CMK (cell line): Measurements from ENCODE around the gene GTPBP4.
"Not testable (repeated sequence)": the region's sequence is repeated elsewhere in the genome, so short reads cannot be mapped to it uniquely, and the experiment has no call there.

Experiments used
- DNase-seq: peaks from one replicate; pipeline ENCODE4 v3.0.0-alpha.2; 2010; ENCODE audit warnings: low read depth

GTPBP4 gene

GRCh38 chr10:988667-989545 lies 672 bp downstream of the GTPBP4 start:
- no peak for DNase-seq

- DNase-seq = no peak
Measured at GRCh38 chr10:990808-991207, 2.6 kb downstream of the GTPBP4 start.

- DNase-seq = no peak
Measured at GRCh38 chr10:992467-992866, 4.2 kb downstream of the GTPBP4 start.

GRCh38 chr10:992871-993270 lies 4.6 kb downstream of the GTPBP4 start:
- DNase-seq = no peak

GRCh38 chr10:994836-995558 lies 6.8 kb downstream of the GTPBP4 start:
- DNase-seq = no peak

- no peak for DNase-seq
Measured at GRCh38 chr10:995559-995926, 7.3 kb downstream of the GTPBP4 start.

GRCh38 chr10:996031-996430 lies 7.8 kb downstream of the GTPBP4 start:
- DNase-seq = no peak

- DNase-seq = no peak
Measured at GRCh38 chr10:997266-998022, 9.2 kb downstream of the GTPBP4 start.

GRCh38 chr10:1002425-1003006 lies 14.3 kb downstream of the GTPBP4 start:
- no peak for DNase-seq

- no peak for DNase-seq
Measured at GRCh38 chr10:1003884-1004670, 15.8 kb downstream of the GTPBP4 start.

GRCh38 chr10:1006573-1006972 lies 18.3 kb downstream of the GTPBP4 start:
- DNase-seq = no peak

GRCh38 chr10:1007583-1007982 lies 19.3 kb downstream of the GTPBP4 start:
- no peak for DNase-seq

GRCh38 chr10:1009071-1009494 lies 20.8 kb downstream of the GTPBP4 start:
- DNase-seq = peak; percentile 65

- DNase-seq = not testable (repeated sequence)
Measured at GRCh38 chr10:1009947-1010346, 21.7 kb downstream of the GTPBP4 start.

- DNase-seq = no peak
Measured at GRCh38 chr10:1010703-1011102, 22.5 kb downstream of the GTPBP4 start.

GRCh38 chr10:1011696-1012095 lies 23.5 kb downstream of the GTPBP4 start:
- DNase-seq = no peak

GRCh38 chr10:1015688-1016087 lies 27.5 kb downstream of the GTPBP4 start:
- DNase-seq = no peak

- no peak for DNase-seq
Measured at GRCh38 chr10:1019362-1019761, 31.1 kb downstream of the GTPBP4 start.

- no peak for DNase-seq
Measured at GRCh38 chr10:1020460-1020859, 32.2 kb downstream of the GTPBP4 start.

GRCh38 chr10:1020958-1021357 lies 32.7 kb downstream of the GTPBP4 start:
- no peak for DNase-seq

- no peak for DNase-seq
Measured at GRCh38 chr10:1022413-1022812, 34.2 kb downstream of the GTPBP4 start.
